Muscle layer of duodenum (tissue), 2 donors: ENCODE results near the gene HCK.

Experiments
- H3K27ac ChIP-seq: one replicate; pipeline ENCODE4 v1.7.0; 2013; ENCODE audit warnings: mild to moderate bottlenecking, low read length
- H3K27me3 ChIP-seq: one replicate; pipeline ENCODE4 v1.7.0; 2013; ENCODE audit warnings: low read depth, mild to moderate bottlenecking, control low read depth, low read length
- H3K36me3 ChIP-seq, 2 donors: one replicate each; pipeline ENCODE4 v1.7.0; 2013; ENCODE audit warnings: low read length in 2 of 2, control low read depth in 1 of 2, mild to moderate bottlenecking in 1 of 2; ENCODE audit not compliant: insufficient read depth in 2 of 2, control insufficient read depth in 1 of 2
- H3K4me1 ChIP-seq, 2 donors: one replicate each; pipeline ENCODE4 v1.7.0; 2013; ENCODE audit warnings: low read length in 2 of 2, mild to moderate bottlenecking in 2 of 2, control low read depth in 1 of 2, moderate library complexity in 1 of 2; ENCODE audit not compliant: insufficient read depth in 2 of 2, control insufficient read depth in 1 of 2
- H3K4me3 ChIP-seq, 2 donors: one replicate each; pipeline ENCODE4 v1.7.0; 2013; ENCODE audit warnings: low read length in 2 of 2, low read depth in 1 of 2, mild to moderate bottlenecking in 1 of 2
- H3K9me3 ChIP-seq, 2 donors: one replicate each; pipeline ENCODE4 v1.7.0; 2013; ENCODE audit warnings: low read length in 2 of 2, control low read depth in 1 of 2, mild to moderate bottlenecking in 1 of 2; ENCODE audit not compliant: control insufficient read depth in 1 of 2
- donor health status: healthy.

Gene HCK

GRCh38 chr20:32135983-32136515 lies 84.0 kb downstream of the HCK start:
- Histone ChIP-seq H3K36me3 (peaks cover 47 to 50% of the 10 kb centered on the region in 2 donors), H3K9me3 (no peaks in the 10 kb centered on the region), H3K4me3 (no peak overlapping the region), H3K4me1 (no peaks in the 10 kb centered on the region), H3K27me3 (no peaks in the 10 kb centered on the region), H3K27ac (no peak overlapping the region)

DNA sequence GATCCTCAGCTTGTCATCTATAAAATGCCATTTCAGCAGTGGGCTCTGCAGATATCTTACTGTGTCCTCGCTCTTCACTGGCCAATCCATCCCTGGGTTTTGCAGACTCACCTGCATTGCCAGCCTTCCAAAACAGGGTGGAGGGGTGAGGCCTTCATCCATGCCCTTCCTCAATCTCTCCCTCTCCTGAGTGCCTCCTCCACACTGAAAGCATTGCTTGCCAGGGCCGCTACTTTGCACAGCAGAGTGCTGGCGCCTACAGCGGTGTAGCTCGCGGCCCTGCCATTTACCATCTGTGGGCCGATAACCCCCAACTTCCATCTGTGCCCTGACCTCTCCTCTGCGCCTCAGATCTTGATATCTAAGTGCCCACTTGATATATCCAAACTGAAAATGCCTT lies 86.9 kb downstream of the HCK start:
- Histone ChIP-seq H3K36me3 (peaks cover 64 to 79% of the 10 kb centered on the region in 2 donors), H3K9me3 (no peaks in the 10 kb centered on the region), H3K4me3 (no peak overlapping the region), H3K4me1 (no peaks in the 10 kb centered on the region), H3K27me3 (no peaks in the 10 kb centered on the region), H3K27ac (no peak overlapping the region)

DNA sequence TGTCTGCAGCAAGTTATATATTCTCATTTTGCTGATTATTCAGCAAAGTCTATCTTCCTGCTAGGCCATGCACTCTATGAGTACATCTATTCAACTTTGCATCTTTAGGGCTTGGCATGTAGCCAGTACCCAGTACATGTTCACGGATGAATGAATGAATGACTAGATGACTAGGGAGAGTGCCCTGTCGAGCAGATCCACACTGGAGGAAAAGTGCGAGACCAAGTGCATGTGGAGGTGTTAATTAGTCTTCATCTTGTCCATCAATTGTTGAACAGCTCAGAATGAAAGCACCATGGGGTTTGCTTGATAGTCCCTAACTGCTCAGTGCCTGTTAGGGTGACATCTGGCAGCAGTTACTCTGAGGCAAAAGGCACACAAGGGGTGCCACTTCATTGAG lies 87.9 kb downstream of the HCK start:
- Histone ChIP-seq H3K36me3 (peaks cover 72 to 86% of the 10 kb centered on the region in 2 donors), H3K4me1 (no peaks in the 10 kb centered on the region), H3K4me3 (no peak overlapping the region), H3K9me3 (no peaks in the 10 kb centered on the region), H3K27me3 (no peaks in the 10 kb centered on the region), H3K27ac (no peak overlapping the region)

DNA sequence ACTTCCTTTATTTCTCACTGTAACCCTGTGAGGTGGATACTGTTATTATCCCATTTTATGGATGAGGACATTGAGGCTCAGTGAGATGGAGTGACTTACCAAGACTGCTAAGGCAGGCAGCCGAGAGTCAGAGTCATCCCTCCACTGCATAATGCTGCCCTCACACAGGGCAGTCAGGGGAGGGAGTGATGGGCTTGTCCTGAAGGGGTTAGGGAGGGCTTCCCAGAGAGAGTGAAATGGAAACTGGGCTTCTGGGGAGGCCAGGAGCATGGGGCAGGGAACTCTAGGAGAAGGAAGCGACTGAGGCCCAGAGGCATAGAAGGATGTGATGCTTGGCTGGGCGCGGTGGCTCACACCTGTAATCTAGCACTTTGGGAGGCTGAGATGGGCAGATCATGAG lies 88.6 kb downstream of the HCK start:
- Histone ChIP-seq H3K27me3 (no peaks in the 10 kb centered on the region), H3K9me3 (no peaks in the 10 kb centered on the region), H3K4me3 (no peak overlapping the region), H3K36me3 (peaks cover 77 to 87% of the 10 kb centered on the region in 2 donors), H3K27ac (no peak overlapping the region), H3K4me1 (no peaks in the 10 kb centered on the region)

DNA sequence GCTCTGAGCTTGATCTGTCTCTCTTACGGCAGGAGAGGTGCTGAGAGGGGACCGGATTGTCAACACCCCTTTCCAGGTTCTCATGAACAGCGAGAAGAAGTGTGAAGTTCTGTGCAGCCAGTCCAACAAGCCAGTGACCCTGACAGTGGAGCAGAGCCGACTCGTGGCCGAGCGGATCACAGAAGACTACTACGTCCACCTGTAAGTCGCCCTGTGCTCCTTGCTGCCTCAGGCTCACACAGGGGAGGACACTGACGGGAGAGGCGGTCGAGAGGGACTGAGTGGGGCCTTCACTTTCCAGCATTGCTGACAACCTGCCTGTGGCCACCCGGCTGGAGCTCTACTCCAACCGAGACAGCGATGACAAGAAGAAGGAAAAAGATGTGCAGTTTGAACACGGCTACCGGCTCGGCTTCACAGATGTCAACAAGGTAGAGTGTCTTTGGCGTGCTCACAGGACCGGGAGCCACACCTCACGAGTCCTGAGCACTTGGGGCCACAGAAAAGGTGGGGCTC lies 89.5 kb downstream of the HCK start:
- Histone ChIP-seq H3K36me3 (peaks cover 81 to 94% of the 10 kb centered on the region in 2 donors), H3K4me1 (no peaks in the 10 kb centered on the region), H3K4me3 (no peak overlapping the region), H3K9me3 (no peaks in the 10 kb centered on the region), H3K27me3 (no peaks in the 10 kb centered on the region), H3K27ac (no peak overlapping the region)

GRCh38 chr20:32142088-32142487 lies 90.0 kb downstream of the HCK start:
- Histone ChIP-seq H3K9me3 (no peaks in the 10 kb centered on the region), H3K36me3 (peaks cover 80 to 94% of the 10 kb centered on the region in 2 donors), H3K27me3 (no peaks in the 10 kb centered on the region), H3K4me3 (no peak overlapping the region), H3K4me1 (no peaks in the 10 kb centered on the region), H3K27ac (no peak overlapping the region)

GRCh38 chr20:32142991-32143390 lies 90.9 kb downstream of the HCK start:
- peaks cover 72 to 92% of the 10 kb centered on the region in 2 donors for H3K36me3 ChIP-seq
- no peaks in the 10 kb centered on the region for H3K27me3 ChIP-seq
- H3K4me1 ChIP-seq: no peaks in the 10 kb centered on the region
- H3K9me3 ChIP-seq: no peaks in the 10 kb centered on the region
- no peak overlapping the region for H3K27ac ChIP-seq
- no peak overlapping the region for H3K4me3 ChIP-seq

GRCh38 chr20:32144898-32145662 lies 93.0 kb downstream of the HCK start:
- H3K27me3 ChIP-seq: no peaks in the 10 kb centered on the region

GRCh38 chr20:32149566-32150170 lies 97.6 kb downstream of the HCK start:
- Histone ChIP-seq H3K4me3 (no peak overlapping the region), H3K27ac (no peak overlapping the region), H3K4me1 (no peaks in the 10 kb centered on the region), H3K9me3 (no peaks in the 10 kb centered on the region), H3K36me3 (peaks cover 63 to 80% of the 10 kb centered on the region in 2 donors), H3K27me3 (no peaks in the 10 kb centered on the region)

More at GRCh38 chr20:32144898-32145662, 93.0 kb downstream of the HCK start:
- Histone ChIP-seq H3K9me3 (no peaks in the 10 kb centered on the region), H3K4me1 (no peaks in the 10 kb centered on the region), H3K27ac (no peak overlapping the region), H3K36me3 (peaks cover 71 to 91% of the 10 kb centered on the region in 2 donors), H3K4me3 (no peak overlapping the region)

GRCh38 chr20:32150291-32150848 lies 98.3 kb downstream of the HCK start:
- Histone ChIP-seq H3K27ac (no peak overlapping the region), H3K4me1 (no peaks in the 10 kb centered on the region), H3K4me3 (no peak overlapping the region), H3K27me3 (no peaks in the 10 kb centered on the region), H3K36me3 (peaks cover 57 to 80% of the 10 kb centered on the region in 2 donors), H3K9me3 (no peaks in the 10 kb centered on the region)
